K562 (cell line): ENCODE data around the gene MEA1.

Experiments
- BACH1 ChIP-seq: fragments of 200-800 bp; sonication (Bioruptor generic); IDR thresholded peaks from 2 replicates; pipeline ENCODE4 v1.6.1; 2016; ENCODE audit warnings: missing genetic modification characterization, missing compliant biosample characterization
- DACH1 ChIP-seq: fragments of 450-650 bp; IDR thresholded peaks from 2 replicates; pipeline ENCODE4 v1.6.1; 2018; ENCODE audit not compliant: partially characterized antibody
- EHMT2 ChIP-seq: fragments of 450-650 bp; IDR thresholded peaks from 2 replicates; pipeline ENCODE4 v1.6.1; 2018; ENCODE audit warnings: antibody characterized with exemption
- FOXM1 ChIP-seq, 2 experiments: fragments of 450-650 bp in 1 of 2; sonication (generic) in 1 of 2; formaldehyde crosslinking in 1 of 2; IDR thresholded peaks; 2 replicates each; pipeline versions ENCODE4 v1.6.1 to v1.9.0; 2017 to 2022; ENCODE audit warnings: low read depth in 2 of 2, mild to moderate bottlenecking in 2 of 2, missing genetic modification reagents in 1 of 2, moderate library complexity in 1 of 2
- JUND ChIP-seq, 2 experiments: IDR thresholded peaks; 2 replicates in 1 of 2; 3 replicates in 1 of 2; pipeline ENCODE4 v1.6.1; 2011; ENCODE audit warnings: borderline replicate concordance in 2 of 2, low read depth in 2 of 2, low read length in 2 of 2, improper control_type of control experiment in 1 of 2, missing biosample characterization in 1 of 2, missing genetic modification characterization in 1 of 2, missing genetic modification reagents in 1 of 2
- KDM1A ChIP-seq, 2 experiments: fragments of 450-650 bp; IDR thresholded peaks; 2 replicates each; pipeline ENCODE4 v1.6.1; 2016; ENCODE audit warnings: mild to moderate bottlenecking in 2 of 2
- MAFF ChIP-seq: IDR thresholded peaks from 2 replicates; pipeline ENCODE4 v1.6.1; 2012; ENCODE audit warnings: low read length, improper control_type of control experiment
- POLR2A ChIP-seq: fragments of 450-650 bp; conservative IDR thresholded peaks from 2 replicates; pipeline ENCODE4 v1.6.1; 2016
- TCFL5 ChIP-seq: fragments of 250-450 bp; sonication (Bioruptor Pico); conservative IDR thresholded peaks from 2 replicates; pipeline ENCODE4 v1.6.1; 2021; ENCODE audit warnings: mild to moderate bottlenecking, moderate library complexity, matching md5 sums
- TF ChIP-seq, protein P1 (sequence below), 3 experiments: IDR thresholded peaks in 2 of 3; conservative IDR thresholded peaks in 1 of 3; 2 replicates each; pipeline ENCODE4 v1.5.1; 2011 to 2012; ENCODE audit warnings: low read length in 3 of 3, mild to moderate bottlenecking in 3 of 3, control low read depth in 2 of 3, improper control_type of control experiment in 1 of 3, inconsistent platforms in 1 of 3, low read depth in 1 of 3, mixed read lengths in 1 of 3, moderate library complexity in 1 of 3; ENCODE audit not compliant: insufficient read depth in 2 of 3
- TF ChIP-seq, protein P2 (sequence below): sonication (generic); formaldehyde crosslinking; IDR thresholded peaks from 2 replicates; pipeline ENCODE4 v1.8.1; 2023; ENCODE audit warnings: mild to moderate bottlenecking, missing genetic modification reagents
- TF ChIP-seq, protein P3 (sequence below): fragments of 450-650 bp; IDR thresholded peaks from 2 replicates; pipeline ENCODE4 v1.6.1; 2017; ENCODE audit warnings: mild to moderate bottlenecking, moderate library complexity

DNA sequence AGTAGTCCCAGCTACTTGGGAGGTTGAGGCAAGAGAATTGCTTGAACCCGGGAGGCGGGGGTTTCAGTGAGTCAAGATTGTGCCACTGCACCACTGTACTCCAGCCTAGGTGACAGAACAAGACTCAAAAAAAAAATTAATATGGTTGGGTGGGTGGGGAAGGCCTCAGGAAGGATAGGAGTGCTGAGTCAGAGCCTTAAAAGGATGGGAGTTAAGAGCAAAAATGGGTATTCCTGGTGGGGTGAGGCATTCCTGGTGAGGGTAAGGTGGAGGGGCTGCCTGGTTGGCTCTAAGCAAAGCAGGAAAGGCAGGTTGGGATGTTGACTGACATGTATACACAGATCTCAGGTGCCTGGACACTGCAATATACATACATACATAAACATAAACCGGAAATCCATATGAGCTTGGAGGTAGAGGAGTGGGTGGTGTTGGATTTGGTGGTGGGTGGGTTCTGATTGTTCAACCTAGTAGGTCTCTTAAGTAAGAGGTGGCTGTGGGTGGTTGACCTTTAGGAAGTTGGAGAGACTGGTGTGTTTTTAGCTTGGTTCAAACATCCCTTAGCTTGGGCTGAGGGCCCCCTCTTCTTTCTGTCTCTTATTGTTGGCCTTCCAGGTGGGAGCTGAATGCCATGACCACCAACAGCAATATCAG lies 6.4 kb upstream of the MEA1 start:
- TF ChIP-seq, protein P1, sequence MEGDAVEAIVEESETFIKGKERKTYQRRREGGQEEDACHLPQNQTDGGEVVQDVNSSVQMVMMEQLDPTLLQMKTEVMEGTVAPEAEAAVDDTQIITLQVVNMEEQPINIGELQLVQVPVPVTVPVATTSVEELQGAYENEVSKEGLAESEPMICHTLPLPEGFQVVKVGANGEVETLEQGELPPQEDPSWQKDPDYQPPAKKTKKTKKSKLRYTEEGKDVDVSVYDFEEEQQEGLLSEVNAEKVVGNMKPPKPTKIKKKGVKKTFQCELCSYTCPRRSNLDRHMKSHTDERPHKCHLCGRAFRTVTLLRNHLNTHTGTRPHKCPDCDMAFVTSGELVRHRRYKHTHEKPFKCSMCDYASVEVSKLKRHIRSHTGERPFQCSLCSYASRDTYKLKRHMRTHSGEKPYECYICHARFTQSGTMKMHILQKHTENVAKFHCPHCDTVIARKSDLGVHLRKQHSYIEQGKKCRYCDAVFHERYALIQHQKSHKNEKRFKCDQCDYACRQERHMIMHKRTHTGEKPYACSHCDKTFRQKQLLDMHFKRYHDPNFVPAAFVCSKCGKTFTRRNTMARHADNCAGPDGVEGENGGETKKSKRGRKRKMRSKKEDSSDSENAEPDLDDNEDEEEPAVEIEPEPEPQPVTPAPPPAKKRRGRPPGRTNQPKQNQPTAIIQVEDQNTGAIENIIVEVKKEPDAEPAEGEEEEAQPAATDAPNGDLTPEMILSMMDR (IDR thresholded peaks at IDR 0.05 in 2 of 3, conservative IDR thresholded peaks at IDR 0.05 in 1 of 3; ENCODE audit: insufficient read depth in 2 of 3, low read depth in 1 of 3, low read length in 3 of 3) = no peak
- TF ChIP-seq BACH1 (tag) (no peak), TCFL5 (CRISPR knock-in tag) (no peak), MAFF (no peak), FOXM1 (IDR thresholded peaks at IDR 0.05; ENCODE audit: low read depth) (no peak), FOXM1 (CRISPR knock-in tag; IDR thresholded peaks at IDR 0.05; ENCODE audit: low read depth) (no peak), JUND (IDR thresholded peaks at IDR 0.05; ENCODE audit: borderline replicate concordance, low read depth, low read length) (no peak), JUND (tag; IDR thresholded peaks at IDR 0.05; ENCODE audit: borderline replicate concordance, low read depth, low read length) (no peak), EHMT2 (no peak), POLR2A (no peak), DACH1 (no peak), KDM1A (IDR thresholded peaks at IDR 0.05) (no peak)
- TF ChIP-seq, protein P2, sequence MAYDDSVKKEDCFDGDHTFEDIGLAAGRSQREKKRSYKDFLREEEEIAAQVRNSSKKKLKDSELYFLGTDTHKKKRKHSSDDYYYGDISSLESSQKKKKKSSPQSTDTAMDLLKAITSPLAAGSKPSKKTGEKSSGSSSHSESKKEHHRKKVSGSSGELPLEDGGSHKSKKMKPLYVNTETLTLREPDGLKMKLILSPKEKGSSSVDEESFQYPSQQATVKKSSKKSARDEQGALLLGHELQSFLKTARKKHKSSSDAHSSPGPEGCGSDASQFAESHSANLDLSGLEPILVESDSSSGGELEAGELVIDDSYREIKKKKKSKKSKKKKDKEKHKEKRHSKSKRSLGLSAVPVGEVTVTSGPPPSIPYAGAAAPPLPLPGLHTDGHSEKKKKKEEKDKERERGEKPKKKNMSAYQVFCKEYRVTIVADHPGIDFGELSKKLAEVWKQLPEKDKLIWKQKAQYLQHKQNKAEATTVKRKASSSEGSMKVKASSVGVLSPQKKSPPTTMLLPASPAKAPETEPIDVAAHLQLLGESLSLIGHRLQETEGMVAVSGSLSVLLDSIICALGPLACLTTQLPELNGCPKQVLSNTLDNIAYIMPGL (CRISPR knock-in tag) = no peak
- TF ChIP-seq, protein P3, sequence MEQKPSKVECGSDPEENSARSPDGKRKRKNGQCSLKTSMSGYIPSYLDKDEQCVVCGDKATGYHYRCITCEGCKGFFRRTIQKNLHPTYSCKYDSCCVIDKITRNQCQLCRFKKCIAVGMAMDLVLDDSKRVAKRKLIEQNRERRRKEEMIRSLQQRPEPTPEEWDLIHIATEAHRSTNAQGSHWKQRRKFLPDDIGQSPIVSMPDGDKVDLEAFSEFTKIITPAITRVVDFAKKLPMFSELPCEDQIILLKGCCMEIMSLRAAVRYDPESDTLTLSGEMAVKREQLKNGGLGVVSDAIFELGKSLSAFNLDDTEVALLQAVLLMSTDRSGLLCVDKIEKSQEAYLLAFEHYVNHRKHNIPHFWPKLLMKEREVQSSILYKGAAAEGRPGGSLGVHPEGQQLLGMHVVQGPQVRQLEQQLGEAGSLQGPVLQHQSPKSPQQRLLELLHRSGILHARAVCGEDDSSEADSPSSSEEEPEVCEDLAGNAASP = no peak
